Nephron (organoid): ENCODE data around the gene ACACA.

Experiments used
- H3K27ac Mint-ChIP-seq, 3 experiments: 2 replicates each; pipeline ENCODE4 v1.8.0; 2020; ENCODE audit warnings: mixed read lengths in 3 of 3, mild to moderate bottlenecking in 2 of 3, moderate library complexity in 1 of 3
- H3K27me3 Mint-ChIP-seq: 2 replicates; pipeline ENCODE4 v1.8.0; 2021; ENCODE audit warnings: low read depth, mild to moderate bottlenecking, moderate library complexity, mixed read lengths
- H3K36me3 Mint-ChIP-seq: 2 replicates; pipeline ENCODE4 v1.8.0; 2020; ENCODE audit warnings: low read depth, mixed read lengths
- H3K4me1 Mint-ChIP-seq: 2 replicates; pipeline ENCODE4 v1.8.0; 2020; ENCODE audit warnings: mixed read lengths
- H3K4me3 Mint-ChIP-seq, 3 experiments: 2 replicates each; pipeline ENCODE4 v1.8.0; 2020; ENCODE audit warnings: mild to moderate bottlenecking in 3 of 3, mixed read lengths in 3 of 3, moderate library complexity in 2 of 3
- H3K9me3 Mint-ChIP-seq: 2 replicates; pipeline ENCODE4 v1.8.0; 2020; ENCODE audit warnings: mixed read lengths
- TF ChIP-seq, protein P1 (sequence below), 3 experiments: fragments of 200-600 bp; sonication (generic); IDR thresholded peaks; one replicate each; pipeline ENCODE4 v1.5.0; 2021; ENCODE audit warnings: antibody characterized with exemption in 3 of 3; ENCODE audit not compliant: unreplicated experiment in 3 of 3

Gene ACACA

DNA sequence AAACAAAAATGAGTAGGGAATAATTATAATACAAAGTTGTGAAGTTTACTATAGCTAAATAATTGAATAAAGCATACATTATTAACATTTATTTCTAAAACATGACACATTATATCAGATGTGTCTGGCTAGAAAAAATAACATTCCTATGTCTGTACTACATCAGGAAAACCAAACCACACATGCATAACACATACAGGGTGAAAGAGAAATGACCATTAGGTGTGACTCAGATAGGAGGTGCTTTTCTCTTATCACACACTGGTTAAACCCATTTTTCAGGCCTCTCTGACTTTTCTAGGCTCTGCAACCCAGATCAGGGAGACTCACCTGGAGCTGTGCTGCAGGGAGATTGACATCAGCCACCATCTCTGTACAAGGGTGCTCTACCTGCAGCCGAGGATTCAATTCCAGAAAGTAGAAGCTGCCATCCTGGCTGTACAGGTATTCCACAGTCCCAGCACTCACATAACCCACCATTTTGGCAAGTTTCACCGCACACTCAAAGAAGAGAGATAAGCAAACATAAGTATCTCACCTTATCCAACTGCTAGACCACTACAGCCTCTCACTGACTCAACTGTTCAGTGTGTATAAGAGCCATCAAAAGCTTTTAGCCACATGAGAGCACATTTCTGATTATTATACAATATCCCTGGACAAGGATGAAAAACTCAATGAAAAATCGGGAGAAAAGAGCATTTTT, 147.5 kb downstream of the ACACA start:
- H3K36me3 Mint-ChIP-seq: peaks cover 32% of the 10 kb centered on the region
- H3K9me3 Mint-ChIP-seq: no peaks in the 10 kb centered on the region
- no peaks in the 10 kb centered on the region for H3K27me3 Mint-ChIP-seq
- TF ChIP-seq, protein P1, sequence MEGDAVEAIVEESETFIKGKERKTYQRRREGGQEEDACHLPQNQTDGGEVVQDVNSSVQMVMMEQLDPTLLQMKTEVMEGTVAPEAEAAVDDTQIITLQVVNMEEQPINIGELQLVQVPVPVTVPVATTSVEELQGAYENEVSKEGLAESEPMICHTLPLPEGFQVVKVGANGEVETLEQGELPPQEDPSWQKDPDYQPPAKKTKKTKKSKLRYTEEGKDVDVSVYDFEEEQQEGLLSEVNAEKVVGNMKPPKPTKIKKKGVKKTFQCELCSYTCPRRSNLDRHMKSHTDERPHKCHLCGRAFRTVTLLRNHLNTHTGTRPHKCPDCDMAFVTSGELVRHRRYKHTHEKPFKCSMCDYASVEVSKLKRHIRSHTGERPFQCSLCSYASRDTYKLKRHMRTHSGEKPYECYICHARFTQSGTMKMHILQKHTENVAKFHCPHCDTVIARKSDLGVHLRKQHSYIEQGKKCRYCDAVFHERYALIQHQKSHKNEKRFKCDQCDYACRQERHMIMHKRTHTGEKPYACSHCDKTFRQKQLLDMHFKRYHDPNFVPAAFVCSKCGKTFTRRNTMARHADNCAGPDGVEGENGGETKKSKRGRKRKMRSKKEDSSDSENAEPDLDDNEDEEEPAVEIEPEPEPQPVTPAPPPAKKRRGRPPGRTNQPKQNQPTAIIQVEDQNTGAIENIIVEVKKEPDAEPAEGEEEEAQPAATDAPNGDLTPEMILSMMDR (IDR thresholded peaks at IDR 0.05; ENCODE audit: unreplicated experiment in 3 of 3): no peak
- no peaks in the 10 kb centered on the region for H3K4me1 Mint-ChIP-seq
- H3K4me3 Mint-ChIP-seq: no peak overlapping the region
- no peak overlapping the region for H3K27ac Mint-ChIP-seq

DNA sequence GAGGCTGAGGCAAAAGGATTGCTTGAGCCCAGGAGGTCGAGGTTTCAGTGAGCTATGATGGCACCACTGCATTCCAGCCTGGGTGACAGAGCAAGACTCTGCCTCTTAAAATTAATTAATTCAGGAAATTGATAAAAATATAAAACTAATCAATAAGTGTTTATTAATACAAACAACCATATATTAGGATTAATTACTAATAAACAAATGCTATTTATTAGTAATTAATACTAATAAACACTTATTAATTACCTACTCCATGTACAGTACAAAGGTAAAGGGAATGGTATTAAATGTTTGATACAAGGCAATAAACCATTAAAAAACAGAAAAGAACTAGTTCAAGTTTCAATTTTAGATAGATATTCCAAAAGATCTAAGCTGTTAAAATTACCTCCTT, 150.0 kb downstream of the ACACA start:
- Mint-ChIP-seq H3K4me1 (no peaks in the 10 kb centered on the region), H3K4me3 (no peak overlapping the region), H3K36me3 (peaks cover 31% of the 10 kb centered on the region), H3K9me3 (no peaks in the 10 kb centered on the region), H3K27me3 (no peaks in the 10 kb centered on the region), H3K27ac (no peak overlapping the region)
- TF ChIP-seq, protein P1 (IDR thresholded peaks at IDR 0.05; ENCODE audit: unreplicated experiment in 3 of 3): no peak

DNA sequence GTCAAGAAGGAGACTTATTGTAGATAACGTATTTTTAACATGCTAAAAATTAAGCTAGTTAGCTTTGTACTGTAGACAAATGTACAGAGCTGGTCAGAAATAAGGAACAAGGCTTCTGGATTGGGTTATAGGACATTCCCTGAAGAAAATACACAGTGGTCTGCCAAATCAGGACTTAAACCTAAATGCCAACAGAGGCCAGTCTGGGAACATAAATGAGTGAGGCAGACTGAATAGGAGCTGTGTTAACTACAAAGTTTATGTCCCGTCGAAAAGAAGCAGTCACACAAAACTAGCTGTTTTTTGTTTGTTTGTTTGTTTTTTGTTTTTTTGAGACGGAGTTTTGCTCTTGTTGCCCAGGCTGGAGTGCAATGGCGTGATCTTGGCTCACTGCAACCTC, 151.2 kb downstream of the ACACA start:
- Mint-ChIP-seq H3K36me3 (peaks cover 39% of the 10 kb centered on the region), H3K4me1 (no peaks in the 10 kb centered on the region), H3K27me3 (no peaks in the 10 kb centered on the region), H3K4me3 (no peak overlapping the region), H3K27ac (no peak overlapping the region), H3K9me3 (no peaks in the 10 kb centered on the region)
- TF ChIP-seq, protein P1 (IDR thresholded peaks at IDR 0.05; ENCODE audit: unreplicated experiment in 3 of 3): no peak

GRCh38 chr17:37247825-37248224, 158.8 kb downstream of the ACACA start:
- H3K4me3 Mint-ChIP-seq: no peak overlapping the region
- TF ChIP-seq, protein P1 (IDR thresholded peaks at IDR 0.05; ENCODE audit: unreplicated experiment in 3 of 3): no peak
- H3K9me3 Mint-ChIP-seq: no peaks in the 10 kb centered on the region
- H3K27ac Mint-ChIP-seq: no peak overlapping the region
- H3K36me3 Mint-ChIP-seq: peaks cover 64% of the 10 kb centered on the region
- no peaks in the 10 kb centered on the region for H3K27me3 Mint-ChIP-seq
- H3K4me1 Mint-ChIP-seq: no peaks in the 10 kb centered on the region

DNA sequence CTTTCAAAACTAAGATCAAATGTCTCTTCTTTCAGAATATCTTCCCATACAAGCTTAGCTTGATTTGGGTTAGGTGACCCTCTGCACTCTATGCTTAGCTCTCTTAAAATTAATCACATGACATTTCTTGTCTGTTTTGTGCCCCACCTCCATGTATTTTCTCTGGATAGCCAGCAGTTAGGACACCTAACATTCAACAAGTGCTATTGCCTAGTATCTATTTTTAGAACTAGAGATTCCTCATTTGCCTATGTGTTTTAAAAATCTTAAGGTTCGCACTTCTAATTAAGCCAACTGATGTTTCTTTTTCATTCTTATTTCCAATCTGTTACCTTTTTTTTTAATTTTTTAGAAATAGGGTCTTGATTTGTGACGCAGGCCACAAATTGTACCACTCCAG, 160.6 kb downstream of the ACACA start:
- H3K27me3 Mint-ChIP-seq: no peaks in the 10 kb centered on the region
- no peaks in the 10 kb centered on the region for H3K9me3 Mint-ChIP-seq
- no peak overlapping the region for H3K27ac Mint-ChIP-seq
- H3K4me1 Mint-ChIP-seq: no peaks in the 10 kb centered on the region
- H3K4me3 Mint-ChIP-seq: no peak overlapping the region
- H3K36me3 Mint-ChIP-seq: peaks cover 55% of the 10 kb centered on the region
- TF ChIP-seq, protein P1 (IDR thresholded peaks at IDR 0.05; ENCODE audit: unreplicated experiment in 3 of 3): no peak

- no peaks in the 10 kb centered on the region for H3K4me1 Mint-ChIP-seq
- TF ChIP-seq, protein P1 (IDR thresholded peaks at IDR 0.05; ENCODE audit: unreplicated experiment in 3 of 3): no peak
- H3K27ac Mint-ChIP-seq: no peak overlapping the region
- no peak overlapping the region for H3K4me3 Mint-ChIP-seq
- peaks cover 50% of the 10 kb centered on the region for H3K36me3 Mint-ChIP-seq
- no peaks in the 10 kb centered on the region for H3K27me3 Mint-ChIP-seq
- no peaks in the 10 kb centered on the region for H3K9me3 Mint-ChIP-seq
Measured at GRCh38 chr17:37240381-37240780, 166.3 kb downstream of the ACACA start.
